ENCODE data around the gene LY86.
A peak's percentile ranks its signal among the peaks of the same experiment; 100 is the strongest.

LY86 gene

GRCh38 chr6:6588064-6588923 lies at the start of gene LY86:
TSS of gene LY86 (plus strand) at chr6:6588720. CDS start at chr6:6588735, 15 bp downstream.
- DNase-seq, result no peak

GRCh38 chr6:6539036-6539435 lies 49.5 kb upstream of the LY86 start:
- DNase-seq, result no peak

- no peak for DNase-seq
Observed at GRCh38 chr6:6542357-6542756, 46.2 kb upstream of the LY86 start.

GRCh38 chr6:6543181-6543879 lies 45.2 kb upstream of the LY86 start:
- no peak for DNase-seq

DNA sequence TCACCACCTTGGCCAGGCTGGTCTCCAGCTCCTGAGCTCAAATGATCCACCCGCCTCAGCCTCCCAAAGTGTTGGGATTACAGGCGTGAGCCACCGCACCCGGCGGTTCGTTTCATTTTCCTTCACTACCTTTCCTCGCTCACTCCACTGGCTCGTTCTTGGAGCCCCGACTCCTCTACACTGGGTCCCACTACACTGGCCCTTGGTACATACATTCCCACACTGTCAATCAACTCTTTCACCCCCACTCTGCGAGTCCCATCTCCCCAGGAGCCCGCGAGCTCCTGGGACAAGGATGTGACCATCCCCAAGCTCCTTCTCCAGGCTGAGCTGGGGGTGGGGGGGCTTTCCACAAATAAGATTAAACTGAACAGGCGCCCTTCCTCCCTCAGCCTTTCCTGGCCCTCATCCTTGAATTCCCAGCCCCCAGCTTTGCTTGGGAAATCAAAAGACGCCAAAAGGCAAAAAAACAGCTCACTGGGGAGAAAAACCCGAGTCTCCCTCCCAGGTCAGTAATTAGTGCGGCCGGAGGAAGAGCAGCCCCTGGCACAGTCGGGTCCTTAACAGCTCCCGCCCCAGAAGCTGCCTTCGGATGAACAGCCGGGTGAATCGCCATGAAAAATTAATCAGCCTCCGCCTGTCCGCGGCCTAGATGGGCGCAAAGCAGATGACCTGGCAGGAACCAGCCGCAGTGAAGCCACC lies 42.8 kb upstream of the LY86 start:
- DNase-seq, result no peak

GRCh38 chr6:6546318-6547109 lies 42.0 kb upstream of the LY86 start:
- DNase-seq, result no peak

DNA sequence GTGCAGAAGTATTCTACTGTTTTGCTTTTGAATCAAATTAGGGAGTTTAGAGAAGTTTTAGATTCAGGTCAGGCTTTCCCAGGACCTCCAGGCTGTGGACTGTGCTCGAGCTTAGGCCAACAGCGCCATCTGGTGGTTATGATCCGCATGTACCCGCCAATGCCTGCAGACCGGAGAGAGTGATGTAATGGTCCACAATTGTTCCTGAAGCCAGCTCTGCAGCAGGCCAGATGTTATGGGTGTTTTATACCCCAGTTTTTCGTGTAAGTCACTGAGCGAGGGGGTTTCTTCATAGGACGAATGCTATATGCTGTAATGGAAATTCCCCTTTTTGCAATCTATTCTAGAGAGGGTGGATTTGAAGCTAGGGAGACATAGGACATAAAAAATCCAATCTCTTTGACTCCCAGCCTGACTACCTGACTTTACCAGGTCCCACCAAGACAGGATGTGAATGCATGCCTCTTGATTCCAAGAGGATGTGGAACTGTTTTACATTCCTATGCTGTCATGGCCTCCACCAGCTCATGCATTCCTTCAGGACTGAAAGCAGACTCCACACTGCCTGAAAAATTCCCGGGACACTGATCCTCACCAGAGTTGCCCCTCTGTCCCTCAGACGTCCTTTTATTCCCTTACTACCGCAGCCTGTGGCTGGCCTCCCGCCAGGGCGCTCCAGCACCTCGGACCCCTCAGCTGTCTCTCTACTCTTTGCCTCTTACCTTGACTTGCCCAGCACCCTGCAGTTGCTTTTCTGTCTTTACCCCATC lies 41.2 kb upstream of the LY86 start:
- peak; percentile 81 for DNase-seq

- DNase-seq, result no peak
Observed at GRCh38 chr6:6556161-6556737, 32.3 kb upstream of the LY86 start.

- DNase-seq, result peak; percentile 46
Observed at GRCh38 chr6:6556738-6557503, 31.6 kb upstream of the LY86 start.

DNA sequence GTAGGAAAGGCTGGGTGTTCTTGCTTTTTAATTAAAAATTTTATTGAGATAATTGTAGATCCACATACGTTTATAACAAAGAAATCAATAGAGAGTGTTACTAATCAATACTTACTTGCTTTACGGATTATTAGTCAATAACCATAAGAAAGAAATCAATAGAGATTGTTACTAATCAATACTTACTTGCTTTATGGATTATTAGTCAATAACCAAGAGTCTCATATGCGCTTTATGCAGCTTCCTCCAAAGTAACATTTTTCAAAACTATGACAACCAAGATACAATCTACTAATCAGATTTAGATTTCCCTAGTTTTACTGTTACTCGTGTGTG lies 31.0 kb upstream of the LY86 start:
- DNase-seq, result no peak

- no peak for DNase-seq
Observed at GRCh38 chr6:6557886-6558285, 30.6 kb upstream of the LY86 start.

DNA sequence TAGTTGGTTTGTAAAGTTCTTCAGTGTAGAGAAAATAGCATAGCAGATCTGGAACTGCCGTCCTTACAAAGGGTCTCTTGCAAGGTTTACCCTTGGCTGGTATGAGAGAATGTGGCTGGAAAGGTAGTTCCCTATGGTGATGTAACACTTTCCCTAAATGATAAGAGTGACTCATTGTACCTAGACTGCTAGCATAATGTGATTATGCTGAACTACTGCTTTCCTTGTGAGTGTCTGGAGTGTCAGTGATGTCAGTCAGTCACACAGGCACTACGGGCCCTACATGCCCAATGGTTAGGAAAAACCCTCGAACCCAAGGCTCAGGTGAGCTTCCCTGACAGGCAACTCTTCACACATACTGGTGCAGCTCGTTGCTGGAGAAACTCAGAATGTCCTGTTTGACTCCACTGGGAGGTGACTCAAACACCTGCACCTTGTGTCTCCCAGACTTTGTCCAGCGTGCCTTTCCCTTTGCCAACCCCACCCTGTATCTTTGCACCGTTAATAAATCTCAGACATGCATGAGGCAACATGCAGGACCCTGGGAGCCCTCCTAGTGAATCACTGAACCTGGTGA lies 28.4 kb upstream of the LY86 start:
- no peak for DNase-seq

DNA sequence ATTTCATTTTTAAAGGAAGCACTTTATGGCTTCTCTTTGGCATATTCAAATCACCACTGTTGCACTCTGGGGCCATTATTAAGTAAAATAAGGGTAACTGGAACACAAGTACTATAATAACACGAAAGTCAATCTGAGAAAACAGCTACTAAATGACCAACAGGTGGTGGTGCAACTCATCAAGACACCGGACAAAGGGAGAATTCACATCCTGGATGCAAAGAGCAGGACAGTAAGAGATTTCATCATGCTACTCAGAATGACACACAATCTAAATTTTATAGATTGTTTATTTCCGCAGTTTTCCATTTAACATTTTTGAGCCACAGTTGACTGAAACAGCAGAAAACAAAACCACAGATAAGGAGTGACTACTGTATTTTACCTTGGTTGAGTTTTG lies 27.6 kb upstream of the LY86 start:
- DNase-seq, result no peak

GRCh38 chr6:6564154-6564553 lies 24.4 kb upstream of the LY86 start:
- DNase-seq, result peak; percentile 33

- DNase-seq, result no peak
Observed at GRCh38 chr6:6565069-6565468, 23.5 kb upstream of the LY86 start.

DNA sequence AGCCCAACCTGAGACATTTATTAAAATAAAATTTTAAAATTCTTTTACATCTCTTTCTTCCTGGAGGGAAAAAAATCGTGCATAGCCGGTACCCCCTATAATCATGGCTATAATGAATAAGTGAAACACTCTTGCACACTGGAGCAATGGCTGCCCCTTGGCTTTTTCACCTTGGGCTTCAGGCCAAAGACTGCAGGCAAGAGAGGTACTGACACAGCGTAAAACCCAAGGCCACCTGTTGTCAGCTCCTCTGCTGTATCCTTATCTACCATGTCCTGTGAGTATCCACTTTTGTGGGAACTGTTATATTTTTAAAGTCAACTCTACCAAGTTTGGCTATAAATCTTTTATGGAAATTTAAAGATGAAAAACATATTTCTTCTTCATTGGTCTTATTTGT lies 23.0 kb upstream of the LY86 start:
- no peak for DNase-seq

- no peak for DNase-seq
Observed at GRCh38 chr6:6566766-6567165, 21.8 kb upstream of the LY86 start.

DNA sequence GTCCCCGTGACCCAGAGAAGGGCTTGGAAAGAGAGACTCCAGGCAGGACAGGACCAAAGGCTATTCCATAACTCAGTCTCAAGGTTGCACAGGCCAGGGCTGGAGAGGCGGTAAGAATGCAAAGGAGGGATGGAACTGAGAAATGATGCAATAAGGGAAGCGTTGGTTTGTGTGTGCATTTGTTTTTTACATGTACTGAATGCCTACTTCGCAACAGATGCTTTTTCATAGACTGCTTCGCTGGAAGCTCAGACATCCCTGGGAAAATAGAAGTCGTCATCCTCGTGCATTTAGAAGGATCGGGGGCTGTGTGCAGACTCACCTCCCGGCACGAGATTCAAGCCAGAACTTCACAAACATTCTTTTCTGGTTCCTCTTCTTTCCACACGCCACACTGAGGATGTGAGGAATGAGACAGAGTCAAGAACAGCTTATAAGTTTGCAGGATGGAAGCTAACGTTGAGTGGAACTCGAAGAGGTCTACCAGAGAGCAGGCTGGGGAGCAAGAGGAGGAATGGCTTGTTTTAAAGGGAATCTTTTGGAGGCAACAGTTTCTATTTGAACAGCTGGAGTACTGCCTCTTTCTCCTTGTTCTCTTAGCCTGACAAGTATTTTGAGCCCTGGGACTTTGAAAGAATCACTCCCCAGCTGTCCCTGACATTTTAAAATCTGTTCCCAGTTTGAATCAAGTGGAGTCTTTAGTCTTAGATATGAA lies 19.3 kb upstream of the LY86 start:
- no peak for DNase-seq

GRCh38 chr6:6569811-6570164 lies 18.7 kb upstream of the LY86 start:
- DNase-seq, result no peak
